Stimulated activated CD8-positive, alpha-beta memory T cell treated with anti-CD3 and anti-CD28 coated beads, Interleukin-12 subunit alpha, Interleukin-12 subunit beta, amount 100 ng/mL, for 24 hours (primary cell): ENCODE measurements around the gene ADRM1.

Source experiments
- DNase-seq: peaks from one replicate; pipeline ENCODE4 v3.0.0-alpha.2; 2020; ENCODE audit errors: extremely low read depth

Gene ADRM1

DNA sequence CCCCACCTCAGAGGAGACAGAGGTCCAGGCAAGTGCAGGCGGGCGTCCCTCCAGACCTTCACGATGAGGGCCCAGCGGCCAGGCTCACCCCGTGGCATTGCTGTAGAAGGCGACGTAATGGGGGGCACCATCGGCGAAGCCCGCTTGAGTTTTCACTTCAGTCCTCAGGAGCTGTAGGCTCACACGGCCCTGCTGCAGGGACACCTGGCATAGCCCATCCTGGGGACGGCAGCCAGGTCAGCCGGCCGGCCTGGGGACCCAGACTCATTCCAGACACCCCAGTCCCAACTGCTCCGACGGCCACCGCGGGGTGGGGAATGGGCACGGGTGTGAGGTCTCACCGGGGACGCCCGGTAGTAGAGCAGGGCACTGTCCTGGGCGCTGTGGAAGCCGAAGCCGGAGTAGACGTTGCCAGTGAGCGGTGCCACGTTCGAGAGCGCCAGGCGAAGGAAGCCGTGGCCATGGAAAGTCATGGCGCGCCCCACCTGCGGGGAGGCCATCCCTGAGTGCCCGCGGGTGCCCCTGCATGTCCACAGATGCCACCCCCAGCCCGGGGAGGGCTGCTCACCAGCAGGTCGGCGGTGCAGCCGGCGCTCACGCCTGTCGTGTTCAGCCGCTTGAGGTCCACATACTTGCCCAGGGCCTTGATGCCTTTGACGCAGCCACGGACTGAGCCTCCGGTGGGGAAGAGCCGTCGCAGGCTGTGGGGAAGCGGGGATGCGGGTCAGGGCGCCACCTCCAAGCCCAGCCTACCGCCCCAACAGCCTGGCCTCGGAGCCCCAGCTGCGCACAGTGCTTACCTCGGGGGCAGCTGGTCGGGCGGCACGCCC lies 9.2 kb downstream of the ADRM1 start:
- DNase-seq: no peak

GRCh38 chr20:62312662-62312977 lies 9.8 kb downstream of the ADRM1 start:
- no peak for DNase-seq

DNA sequence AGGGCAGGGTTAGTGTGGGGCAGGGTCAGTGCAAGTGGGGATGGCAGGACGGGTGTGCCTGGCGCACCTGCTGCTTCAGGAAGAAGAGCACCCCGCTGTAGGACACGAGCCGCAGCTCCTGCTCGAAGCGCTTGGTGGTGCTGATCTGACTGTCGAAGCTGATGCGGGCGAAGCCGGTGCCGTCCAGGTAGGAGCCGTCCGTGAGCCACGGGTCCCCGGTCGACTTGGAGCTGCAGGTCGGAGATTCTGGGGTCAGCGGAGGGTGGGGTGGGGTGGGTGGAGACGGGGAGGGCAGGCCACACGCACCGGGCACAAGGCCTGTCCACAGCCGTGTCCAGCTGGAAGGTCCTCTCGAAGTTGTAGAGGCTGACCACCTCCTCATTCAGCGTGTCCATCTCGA lies 10.2 kb downstream of the ADRM1 start:
- DNase-seq: no peak

DNA sequence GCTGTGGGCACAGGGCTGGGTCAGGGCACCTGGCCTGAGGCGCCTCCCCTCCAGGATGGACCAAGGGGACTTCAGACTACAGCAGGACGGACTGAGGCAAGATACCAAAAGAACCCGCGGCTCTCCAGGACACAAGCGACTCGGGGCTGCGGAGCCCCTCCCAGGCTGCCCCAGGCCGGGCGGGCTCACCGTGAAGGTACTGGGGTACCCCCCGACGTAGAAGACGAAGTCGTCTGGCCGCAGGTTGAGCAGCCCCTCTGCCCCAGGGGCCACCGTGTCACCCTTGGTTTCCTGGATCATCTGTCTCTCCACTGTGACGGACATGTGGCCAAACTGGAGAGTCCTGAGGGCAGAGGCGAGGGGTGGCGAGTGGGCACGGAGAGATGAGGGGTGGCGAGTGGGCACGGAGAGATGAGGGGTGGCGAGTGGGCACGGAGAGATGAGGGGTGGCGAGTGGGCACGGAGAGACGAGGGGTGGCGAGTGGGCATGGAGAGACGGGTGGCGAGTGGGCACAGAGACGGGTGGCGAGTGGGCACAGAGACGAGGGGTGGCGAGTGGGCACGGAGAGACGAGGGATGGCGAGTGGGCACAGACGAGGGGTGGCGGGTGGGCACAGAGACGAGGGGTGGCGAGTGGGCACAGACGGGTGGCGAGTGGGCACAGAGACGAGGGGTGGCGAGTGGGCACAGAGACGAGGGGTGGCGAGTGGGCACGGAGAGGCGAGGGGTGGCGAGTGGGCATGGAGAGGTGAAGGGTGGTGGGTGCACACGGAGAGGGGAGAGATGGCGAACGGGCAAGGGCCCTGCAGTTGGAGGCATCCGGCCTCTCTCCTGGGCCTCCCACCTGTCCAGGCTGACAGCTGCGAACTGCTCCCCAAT lies 10.9 kb downstream of the ADRM1 start:
- no peak for DNase-seq

GRCh38 chr20:62314339-62314638 lies 11.5 kb downstream of the ADRM1 start:
- DNase-seq: no peak

- no peak for DNase-seq
These were observed 12.0 kb downstream of the ADRM1 start for GRCh38 chr20:62314711-62315302.

- DNase-seq: no peak
These were observed 13.0 kb downstream of the ADRM1 start for GRCh38 chr20:62315773-62316172.

GRCh38 chr20:62316331-62317166 lies 13.8 kb downstream of the ADRM1 start:
- DNase-seq: no peak

DNA sequence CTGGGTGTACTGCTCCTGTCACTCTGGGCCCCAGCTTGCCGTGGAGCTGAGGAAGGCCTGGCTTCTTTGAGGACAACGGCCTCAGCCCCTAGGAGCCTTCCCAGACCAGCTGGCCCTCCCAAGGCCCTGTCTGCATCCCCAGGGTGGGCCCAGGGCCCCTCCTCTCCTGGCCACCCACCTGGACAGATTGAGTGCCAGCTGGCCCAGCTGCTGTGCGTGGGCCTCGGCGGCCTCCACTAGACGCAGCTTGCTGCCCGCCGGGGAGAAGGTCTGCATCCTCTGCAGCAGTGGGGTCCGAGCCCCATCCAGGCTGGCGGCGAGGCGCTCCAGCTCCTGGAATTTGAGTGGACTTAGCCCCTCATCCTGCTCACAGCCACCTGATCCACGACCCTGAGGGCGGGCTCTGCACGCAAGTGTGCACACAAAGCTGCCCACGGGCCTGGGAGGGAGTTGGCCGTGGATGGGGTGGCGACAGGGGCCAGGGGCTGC lies 14.4 kb downstream of the ADRM1 start:
- no peak for DNase-seq

DNA sequence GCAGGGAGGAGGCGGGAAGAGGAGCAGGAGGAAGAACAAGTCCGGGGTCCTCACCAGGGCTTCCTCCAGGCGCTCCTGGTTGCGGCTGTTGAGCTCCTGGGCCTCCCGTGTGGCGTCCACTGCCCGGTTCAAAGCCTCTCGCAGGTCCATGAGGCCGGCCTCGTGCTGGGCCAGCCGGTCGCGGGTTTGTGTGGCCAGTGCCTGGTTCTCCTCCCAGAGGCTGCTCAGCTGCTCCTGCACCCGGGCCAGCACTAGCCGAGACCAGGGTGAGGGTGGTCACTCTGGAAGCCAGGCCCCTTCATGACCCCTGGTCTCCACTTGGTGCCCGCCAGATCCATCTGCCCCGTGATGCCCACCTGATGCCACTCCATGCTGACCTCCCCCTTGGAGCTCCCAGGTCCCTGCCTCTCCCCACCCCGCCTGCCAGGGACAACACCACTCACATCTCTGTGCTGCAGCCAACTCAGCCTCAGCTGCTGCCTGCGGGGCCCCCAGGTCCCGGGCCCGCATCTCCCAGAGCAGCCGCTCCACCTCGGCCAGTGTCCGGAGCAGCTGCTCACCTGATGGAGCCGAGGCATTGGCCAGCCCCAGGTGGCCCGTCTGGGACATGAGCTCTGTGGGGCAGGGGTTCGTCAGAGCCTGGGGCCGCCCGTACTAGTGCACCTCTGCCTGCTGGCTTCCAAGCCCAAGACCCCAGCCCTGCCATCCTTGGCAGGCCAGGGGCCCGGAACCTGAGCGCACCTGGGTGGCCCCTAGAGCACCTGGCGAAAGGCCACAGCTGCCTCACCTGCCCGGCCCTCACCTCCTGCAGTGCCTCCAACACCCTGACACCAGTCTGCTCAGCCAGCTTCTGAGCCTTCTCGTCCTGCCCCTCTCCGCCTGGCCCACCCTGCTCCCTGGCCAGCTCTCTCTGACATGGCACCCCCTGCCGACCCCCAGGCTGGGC lies 15.9 kb downstream of the ADRM1 start:
- DNase-seq: no peak

GRCh38 chr20:62319346-62319909 lies 16.6 kb downstream of the ADRM1 start:
- DNase-seq: no peak

GRCh38 chr20:62320581-62321354 lies 18.0 kb downstream of the ADRM1 start:
- DNase-seq: no peak

- DNase-seq: no peak
These were observed 18.7 kb downstream of the ADRM1 start for GRCh38 chr20:62321521-62321948.

DNA sequence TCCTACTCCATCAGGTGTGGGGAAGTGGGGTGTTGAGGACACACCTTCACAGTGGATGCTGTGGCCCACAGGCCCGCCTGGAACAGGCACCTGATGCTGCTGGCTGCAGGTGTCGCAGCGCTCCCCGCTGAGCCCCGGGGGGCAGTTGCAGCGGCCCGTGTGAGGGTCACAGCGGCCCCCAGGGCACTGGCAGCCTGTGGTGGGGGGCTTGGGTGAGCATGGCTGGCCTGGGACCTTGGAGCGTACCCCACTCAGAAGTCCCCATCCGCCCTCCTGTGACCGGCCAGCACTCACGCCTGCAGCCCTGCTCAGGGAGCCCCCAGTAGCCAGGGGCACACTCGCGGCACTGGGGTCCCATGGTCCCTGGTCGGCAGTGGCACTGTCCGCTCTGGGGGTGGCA lies 19.2 kb downstream of the ADRM1 start:
- DNase-seq: no peak

- no peak for DNase-seq
These were observed 19.8 kb downstream of the ADRM1 start for GRCh38 chr20:62322492-62323041.

DNA sequence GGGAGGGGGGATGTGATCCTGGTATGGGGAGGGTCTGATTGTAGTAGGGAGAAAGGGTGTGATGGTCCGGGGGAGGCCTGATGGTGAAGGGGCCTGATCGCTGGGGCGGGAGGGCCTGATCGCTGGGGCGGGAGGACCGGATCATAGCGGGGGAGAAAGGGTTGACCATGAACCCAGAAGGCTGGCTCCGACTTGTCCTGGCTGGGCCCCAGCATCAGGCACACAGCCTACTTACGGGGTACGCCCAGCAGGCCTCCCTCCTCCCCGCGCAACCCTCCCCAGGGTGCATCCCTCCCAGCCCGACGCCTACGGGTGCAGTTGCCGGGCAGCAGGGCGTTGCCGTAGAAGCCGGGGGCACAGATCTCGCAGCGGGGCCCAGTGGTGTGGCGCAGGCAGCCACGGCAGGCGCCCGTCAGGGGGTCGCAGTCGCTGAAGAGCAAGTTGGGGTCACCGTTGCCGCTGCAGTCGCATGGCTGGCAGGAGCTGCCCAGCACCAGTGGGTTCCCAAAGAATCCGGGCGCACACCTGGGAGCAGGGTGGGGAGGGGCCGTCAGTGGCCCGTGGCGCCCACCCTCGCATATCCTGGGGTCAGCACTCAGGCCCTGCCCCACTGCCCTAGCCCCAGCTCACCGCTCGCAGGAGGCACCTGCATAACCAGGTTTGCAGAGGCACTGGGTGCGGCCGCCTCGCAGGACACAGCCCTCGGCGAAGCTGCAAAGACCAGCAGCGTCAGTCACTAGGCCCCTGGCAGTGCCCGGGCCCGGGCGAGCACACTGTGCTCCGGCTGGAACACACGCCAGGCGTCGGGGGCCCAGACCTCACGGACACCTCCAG lies 20.6 kb downstream of the ADRM1 start:
- DNase-seq: no peak

- no peak for DNase-seq
These were observed 21.4 kb downstream of the ADRM1 start for GRCh38 chr20:62323980-62324906.
